Endothelial cell of umbilical vein (primary cell): Measurements from ENCODE around the gene TTBK1. TPM values are rescaled to one million over a fixed set of nuclear protein-coding genes. Genes with fewer than 3 reads are reported as not detected.

ENCODE experiments used
- BruUV-seq: library from RNA; stranded (reverse); fragments of 400-500 nt; replicated peaks from 2 replicates; lab custom pipeline; 2021; lab: Mats Ljungman, UMichigan
- CTCF ChIA-PET: fragments of 300-600, 350-600 bp; sonication (Branson Sonifier 250); formaldehyde crosslinking; loops from one replicate; lab custom pipeline; 2021; ENCODE audit warnings: antibody characterized with exemption, inconsistent platforms; lab: Charles Lee
- POLR2A ChIA-PET: fragments of 300-600, 350-600 bp; sonication (Branson Sonifier 250); formaldehyde crosslinking; loops from one replicate; lab custom pipeline; 2021; ENCODE audit warnings: antibody characterized with exemption, inconsistent platforms; lab: Charles Lee
- DNase-seq: peaks from one replicate; pipeline ENCODE4 v3.0.0-alpha.2; 2011; ENCODE audit warnings: low read depth, low spot score
- FAIRE-seq: peaks from 2 replicates; lab custom pipeline; 2011; peaks lifted over from hg19 to GRCh38; lab: Jason Lieb, UNC
- H2AFZ ChIP-seq: 2 replicates; pipeline ENCODE4 v1.6.0; 2012; ENCODE audit warnings: low read depth, low read length, control low read depth, inconsistent platforms
- H3K27ac ChIP-seq: 2 replicates; pipeline ENCODE4 v1.5.1; 2011; ENCODE audit warnings: low read depth, mild to moderate bottlenecking, control low read depth, low read length, moderate library complexity; ENCODE audit not compliant: insufficient read depth
- H3K27me3 ChIP-seq, 2 experiments: 2 replicates each; pipeline versions ENCODE4 v1.6.0 to v1.6.1; 2011; ENCODE audit warnings: low read length in 2 of 2, mixed read lengths in 1 of 2; ENCODE audit not compliant: control insufficient read depth in 2 of 2, insufficient read depth in 2 of 2
- H3K36me3 ChIP-seq, 2 experiments: 2 replicates in 1 of 2; 3 replicates in 1 of 2; pipeline ENCODE4 v1.5.1; 2011; ENCODE audit warnings: low read length in 2 of 2, mild to moderate bottlenecking in 1 of 2, moderate library complexity in 1 of 2; ENCODE audit not compliant: control insufficient read depth in 2 of 2, insufficient read depth in 2 of 2; ENCODE audit errors: extremely low read depth in 1 of 2
- H3K4me1 ChIP-seq: 3 replicates; pipeline ENCODE4 v1.5.1; 2011; ENCODE audit warnings: mild to moderate bottlenecking, low read length; ENCODE audit not compliant: control insufficient read depth, insufficient read depth; ENCODE audit errors: extremely low read depth
- H3K4me2 ChIP-seq: 2 replicates; pipeline ENCODE4 v1.6.1; 2011; ENCODE audit warnings: low read length, control low read depth, mixed read lengths; ENCODE audit not compliant: insufficient read depth
- H3K4me3 ChIP-seq, 3 experiments: fragments of 200-600 bp in 1 of 3; sonication (generic), shearing (Covaris generic) in 1 of 3; replicated peaks in 1 of 3; 2 replicates each; pipeline ENCODE4 v1.5.1; 2011 to 2016; ENCODE audit warnings: control low read depth in 3 of 3, low read length in 3 of 3, mild to moderate bottlenecking in 2 of 3, inconsistent platforms in 1 of 3, low read depth in 1 of 3, moderate library complexity in 1 of 3; ENCODE audit not compliant: insufficient read depth in 1 of 3
- H3K79me2 ChIP-seq: 2 replicates; pipeline ENCODE4 v1.6.0; 2012; ENCODE audit warnings: low read length, inconsistent platforms; ENCODE audit not compliant: control insufficient read depth, insufficient read depth
- H3K9ac ChIP-seq: replicated peaks from 2 replicates; pipeline ENCODE3; 2011; ENCODE audit warnings: low read length, control low read depth; ENCODE audit not compliant: insufficient read depth; ENCODE audit errors: extremely low read depth
- H3K9me1 ChIP-seq: replicated peaks from 3 replicates; pipeline ENCODE4 v1.6.0; 2011; ENCODE audit warnings: mild to moderate bottlenecking, low read length; ENCODE audit not compliant: control insufficient read depth, insufficient read depth; ENCODE audit errors: extremely low read depth
- H3K9me3 ChIP-seq: replicated peaks from 2 replicates; pipeline ENCODE4 v1.5.1; 2012; ENCODE audit warnings: low read length, inconsistent platforms; ENCODE audit not compliant: control insufficient read depth, insufficient read depth
- H4K20me1 ChIP-seq: replicated peaks from 2 replicates; pipeline ENCODE3; 2011; ENCODE audit warnings: mild to moderate bottlenecking, low read length; ENCODE audit not compliant: control insufficient read depth, insufficient read depth; ENCODE audit errors: extremely low read depth
- EZH2 ChIP-seq: IDR thresholded peaks from 2 replicates; pipeline ENCODE4 v1.6.1; 2012; ENCODE audit warnings: borderline replicate concordance, low read depth, mild to moderate bottlenecking, moderate library complexity, low read length, inconsistent platforms; ENCODE audit not compliant: severe bottlenecking
- FOS ChIP-seq: IDR thresholded peaks from 2 replicates; pipeline ENCODE4 v1.6.1; 2011; ENCODE audit warnings: mild to moderate bottlenecking, low read length, moderate library complexity, borderline replicate concordance; ENCODE audit not compliant: insufficient read depth
- GATA2 ChIP-seq: IDR thresholded peaks from 2 replicates; pipeline ENCODE4 v1.7.0; 2011; ENCODE audit warnings: low read depth, mild to moderate bottlenecking, moderate library complexity, mixed read lengths, low read length; ENCODE audit not compliant: insufficient read length, insufficient read depth
- JUN ChIP-seq: IDR thresholded peaks from 2 replicates; pipeline ENCODE4 v1.6.1; 2011; ENCODE audit warnings: borderline replicate concordance, low read depth; ENCODE audit not compliant: insufficient read length, insufficient read depth
- MYC ChIP-seq: IDR thresholded peaks from one replicate; pipeline ENCODE4 v1.6.1; 2011; ENCODE audit warnings: mild to moderate bottlenecking, low read depth, low read length
- POLR2A ChIP-seq: IDR thresholded peaks from 2 replicates; pipeline ENCODE4 v1.6.1; 2012; ENCODE audit warnings: low read depth, mild to moderate bottlenecking, control low read depth, low read length
- POLR2AphosphoS5 ChIP-seq: IDR thresholded peaks from 2 replicates; pipeline ENCODE4 v1.6.1; 2012; ENCODE audit warnings: low read depth, mild to moderate bottlenecking, control low read depth, low read length, moderate library complexity; ENCODE audit not compliant: insufficient read depth
- dilution Hi-C: fragments of 300-500 bp; cut with MboI; formaldehyde crosslinking; loops from one replicate; pipeline ENCODE4 v1.15.0; 2019; ENCODE audit warnings: low sequenced_read_pairs; ENCODE audit not compliant: extremely low pct_ligation_motif_present
- intact Hi-C: fragments of 100-400 bp; cut with micrococcal nuclease; formaldehyde crosslinking; loops from one replicate; pipeline ENCODE4 v1.10.0; 2022
- polyA plus RNA-seq, 4 experiments: library from polyadenylated mRNA; depleted of rRNA in 3 of 4; stranded (reverse) in 3 of 4; unstranded in 1 of 4; fragments of >200 nt; gene quantifications; 2 replicates each; pipeline versions ENCODE4 v1.2.1 to v1.2.3, GENCODE V29; 2011 to 2012; ENCODE audit warnings: missing spikeins in 1 of 4
- total RNA-seq: library from RNA; stranded (reverse); gene quantifications from 2 replicates; pipeline ENCODE4 v1.2.3, GENCODE V29; 2021
- TF ChIP-seq, protein P1 (sequence below), 2 donors: IDR thresholded peaks; 1 replicate in 1 of 2; 2 replicates in 1 of 2; pipeline ENCODE4 v1.5.1; 2011; ENCODE audit warnings: low read length in 2 of 2, mild to moderate bottlenecking in 2 of 2, moderate library complexity in 2 of 2, control low read depth in 1 of 2, inconsistent platforms in 1 of 2, low read depth in 1 of 2; ENCODE audit not compliant: insufficient read depth in 1 of 2; ENCODE audit errors: extremely low read depth in 1 of 2
- TF ChIP-seq, protein P2 (sequence below): IDR thresholded peaks from 2 replicates; pipeline ENCODE4 v1.6.1; 2011; ENCODE audit not compliant: insufficient read depth, insufficient read length

TTBK1 gene
- total and polyA plus RNA-seq, 2 donors (not counting 3 experiments of a cell fraction or from before 2014, with no cell fraction given) = 0.06 TPM; not detected in 1

DNA sequence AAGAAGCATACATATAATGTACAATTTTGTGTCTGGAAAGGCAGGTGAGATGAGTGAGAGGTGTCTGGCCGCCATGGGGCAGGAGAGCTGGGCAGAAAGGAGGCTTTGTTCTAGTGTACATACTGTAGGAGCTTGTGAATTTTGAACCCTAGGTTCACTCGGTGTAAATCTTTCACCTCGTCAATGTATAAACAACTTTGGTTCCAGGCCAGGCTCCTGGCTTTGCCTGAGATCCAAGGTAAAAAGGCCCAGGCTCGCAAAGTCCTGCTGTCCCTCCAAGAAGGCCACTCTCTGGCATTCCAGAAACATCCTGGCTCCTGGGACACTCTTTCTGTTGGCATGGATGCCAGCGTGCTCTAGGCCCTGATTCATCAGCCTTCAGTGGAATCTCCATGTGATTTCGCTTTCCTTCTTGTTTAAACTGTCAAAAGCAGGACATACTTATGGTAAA lies 47.6 kb downstream of the TTBK1 start:
- Histone ChIP-seq H3K27ac (no peak overlapping the region), H3K36me3 (no peaks in the 10 kb centered on the region), H3K9me3 (no peaks in the 10 kb centered on the region), H4K20me1 (no peaks in the 10 kb centered on the region), H3K4me2 (no peak overlapping the region), H3K9me1 (no peaks in the 10 kb centered on the region), H3K4me3 (no peak overlapping the region), H3K4me1 (no peaks in the 10 kb centered on the region), H3K9ac (no peak overlapping the region), H2AFZ (no peak overlapping the region), H3K79me2 (no peaks in the 10 kb centered on the region), H3K27me3 (peaks cover 2 to 14% of the 10 kb centered on the region in 2 experiments)
- ChIA-PET POLR2A (no interaction called here), CTCF (interaction anchor here (1.8 kb wide), 1 partner anchor 14 kb away, joined by 3 read pairs; no protein-coding TSS in a partner anchor)
- dilution Hi-C loops (no loop called here), intact Hi-C loops (no loop called here)
- DNase-seq (no peak), FAIRE-seq (no peak)
- BruUV-seq = no TSS peak
- TF ChIP-seq JUN (no peak), MYC (no peak), FOS (no peak), POLR2AphosphoS5 (no peak), POLR2A (no peak), GATA2 (no peak), EZH2 (no peak)
- TF ChIP-seq, protein P1, sequence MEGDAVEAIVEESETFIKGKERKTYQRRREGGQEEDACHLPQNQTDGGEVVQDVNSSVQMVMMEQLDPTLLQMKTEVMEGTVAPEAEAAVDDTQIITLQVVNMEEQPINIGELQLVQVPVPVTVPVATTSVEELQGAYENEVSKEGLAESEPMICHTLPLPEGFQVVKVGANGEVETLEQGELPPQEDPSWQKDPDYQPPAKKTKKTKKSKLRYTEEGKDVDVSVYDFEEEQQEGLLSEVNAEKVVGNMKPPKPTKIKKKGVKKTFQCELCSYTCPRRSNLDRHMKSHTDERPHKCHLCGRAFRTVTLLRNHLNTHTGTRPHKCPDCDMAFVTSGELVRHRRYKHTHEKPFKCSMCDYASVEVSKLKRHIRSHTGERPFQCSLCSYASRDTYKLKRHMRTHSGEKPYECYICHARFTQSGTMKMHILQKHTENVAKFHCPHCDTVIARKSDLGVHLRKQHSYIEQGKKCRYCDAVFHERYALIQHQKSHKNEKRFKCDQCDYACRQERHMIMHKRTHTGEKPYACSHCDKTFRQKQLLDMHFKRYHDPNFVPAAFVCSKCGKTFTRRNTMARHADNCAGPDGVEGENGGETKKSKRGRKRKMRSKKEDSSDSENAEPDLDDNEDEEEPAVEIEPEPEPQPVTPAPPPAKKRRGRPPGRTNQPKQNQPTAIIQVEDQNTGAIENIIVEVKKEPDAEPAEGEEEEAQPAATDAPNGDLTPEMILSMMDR (IDR thresholded peaks at IDR 0.05; ENCODE audit: extremely low read depth in 1 of 2, insufficient read depth in 1 of 2, low read depth in 1 of 2, low read length in 2 of 2) = no peak
- TF ChIP-seq, protein P2, sequence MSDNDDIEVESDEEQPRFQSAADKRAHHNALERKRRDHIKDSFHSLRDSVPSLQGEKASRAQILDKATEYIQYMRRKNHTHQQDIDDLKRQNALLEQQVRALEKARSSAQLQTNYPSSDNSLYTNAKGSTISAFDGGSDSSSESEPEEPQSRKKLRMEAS = no peak
